Measurements from ENCODE around the gene LIMS1.

DNA sequence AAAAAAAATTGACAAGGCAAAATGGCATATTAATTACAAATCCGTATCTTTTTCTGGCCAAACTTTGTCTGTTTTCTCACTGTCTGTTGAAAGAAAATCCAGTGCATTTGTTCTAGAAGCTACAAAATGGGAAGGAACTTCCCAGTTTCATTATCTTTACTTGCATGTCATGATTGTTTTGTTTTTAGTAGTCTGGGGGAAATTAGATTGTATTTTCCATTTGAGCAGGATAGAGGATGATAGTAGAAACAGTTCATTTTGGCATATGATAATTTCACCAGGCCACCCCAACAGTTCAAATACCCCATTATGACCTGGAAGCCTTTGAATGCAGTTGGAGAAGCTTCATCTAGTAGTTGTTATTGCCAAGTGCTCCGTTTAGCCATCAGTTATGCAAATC is 107.5 kb downstream of the LIMS1 start:
- TF ChIP-seq, protein P1, sequence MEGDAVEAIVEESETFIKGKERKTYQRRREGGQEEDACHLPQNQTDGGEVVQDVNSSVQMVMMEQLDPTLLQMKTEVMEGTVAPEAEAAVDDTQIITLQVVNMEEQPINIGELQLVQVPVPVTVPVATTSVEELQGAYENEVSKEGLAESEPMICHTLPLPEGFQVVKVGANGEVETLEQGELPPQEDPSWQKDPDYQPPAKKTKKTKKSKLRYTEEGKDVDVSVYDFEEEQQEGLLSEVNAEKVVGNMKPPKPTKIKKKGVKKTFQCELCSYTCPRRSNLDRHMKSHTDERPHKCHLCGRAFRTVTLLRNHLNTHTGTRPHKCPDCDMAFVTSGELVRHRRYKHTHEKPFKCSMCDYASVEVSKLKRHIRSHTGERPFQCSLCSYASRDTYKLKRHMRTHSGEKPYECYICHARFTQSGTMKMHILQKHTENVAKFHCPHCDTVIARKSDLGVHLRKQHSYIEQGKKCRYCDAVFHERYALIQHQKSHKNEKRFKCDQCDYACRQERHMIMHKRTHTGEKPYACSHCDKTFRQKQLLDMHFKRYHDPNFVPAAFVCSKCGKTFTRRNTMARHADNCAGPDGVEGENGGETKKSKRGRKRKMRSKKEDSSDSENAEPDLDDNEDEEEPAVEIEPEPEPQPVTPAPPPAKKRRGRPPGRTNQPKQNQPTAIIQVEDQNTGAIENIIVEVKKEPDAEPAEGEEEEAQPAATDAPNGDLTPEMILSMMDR (tag by site-specific recombination; IDR thresholded peaks at IDR 0.05): no peak
- TF ChIP-seq ZNF274 (IDR thresholded peaks at IDR 0.05; ENCODE audit: low read length) (no peak), ZNF274 (tag by site-specific recombination; IDR thresholded peaks at IDR 0.05; ENCODE audit: borderline replicate concordance) (no peak), KLF7 (tag by site-specific recombination; IDR thresholded peaks at IDR 0.05; ENCODE audit: borderline replicate concordance) (no peak), BCL11A (tag by site-specific recombination; IDR thresholded peaks at IDR 0.05; ENCODE audit: low read depth) (no peak), ZFHX2 (tag by site-specific recombination; conservative IDR thresholded peaks at IDR 0.05) (no peak)
- TF ChIP-seq, protein P2, sequence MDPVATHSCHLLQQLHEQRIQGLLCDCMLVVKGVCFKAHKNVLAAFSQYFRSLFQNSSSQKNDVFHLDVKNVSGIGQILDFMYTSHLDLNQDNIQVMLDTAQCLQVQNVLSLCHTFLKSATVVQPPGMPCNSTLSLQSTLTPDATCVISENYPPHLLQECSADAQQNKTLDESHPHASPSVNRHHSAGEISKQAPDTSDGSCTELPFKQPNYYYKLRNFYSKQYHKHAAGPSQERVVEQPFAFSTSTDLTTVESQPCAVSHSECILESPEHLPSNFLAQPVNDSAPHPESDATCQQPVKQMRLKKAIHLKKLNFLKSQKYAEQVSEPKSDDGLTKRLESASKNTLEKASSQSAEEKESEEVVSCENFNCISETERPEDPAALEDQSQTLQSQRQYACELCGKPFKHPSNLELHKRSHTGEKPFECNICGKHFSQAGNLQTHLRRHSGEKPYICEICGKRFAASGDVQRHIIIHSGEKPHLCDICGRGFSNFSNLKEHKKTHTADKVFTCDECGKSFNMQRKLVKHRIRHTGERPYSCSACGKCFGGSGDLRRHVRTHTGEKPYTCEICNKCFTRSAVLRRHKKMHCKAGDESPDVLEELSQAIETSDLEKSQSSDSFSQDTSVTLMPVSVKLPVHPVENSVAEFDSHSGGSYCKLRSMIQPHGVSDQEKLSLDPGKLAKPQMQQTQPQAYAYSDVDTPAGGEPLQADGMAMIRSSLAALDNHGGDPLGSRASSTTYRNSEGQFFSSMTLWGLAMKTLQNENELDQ (tag by site-specific recombination; IDR thresholded peaks at IDR 0.05; ENCODE audit: low read depth): no peak
- TF ChIP-seq, protein P3, sequence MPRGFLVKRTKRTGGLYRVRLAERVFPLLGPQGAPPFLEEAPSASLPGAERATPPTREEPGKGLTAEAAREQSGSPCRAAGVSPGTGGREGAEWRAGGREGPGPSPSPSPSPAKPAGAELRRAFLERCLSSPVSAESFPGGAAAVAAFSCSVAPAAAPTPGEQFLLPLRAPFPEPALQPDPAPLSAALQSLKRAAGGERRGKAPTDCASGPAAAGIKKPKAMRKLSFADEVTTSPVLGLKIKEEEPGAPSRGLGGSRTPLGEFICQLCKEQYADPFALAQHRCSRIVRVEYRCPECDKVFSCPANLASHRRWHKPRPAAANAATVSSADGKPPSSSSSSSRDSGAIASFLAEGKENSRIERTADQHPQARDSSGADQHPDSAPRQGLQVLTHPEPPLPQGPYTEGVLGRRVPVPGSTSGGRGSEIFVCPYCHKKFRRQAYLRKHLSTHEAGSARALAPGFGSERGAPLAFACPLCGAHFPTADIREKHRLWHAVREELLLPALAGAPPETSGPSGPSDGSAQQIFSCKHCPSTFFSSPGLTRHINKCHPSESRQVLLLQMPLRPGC (tag by site-specific recombination; IDR thresholded peaks at IDR 0.05): no peak
- TF ChIP-seq, protein P4, sequence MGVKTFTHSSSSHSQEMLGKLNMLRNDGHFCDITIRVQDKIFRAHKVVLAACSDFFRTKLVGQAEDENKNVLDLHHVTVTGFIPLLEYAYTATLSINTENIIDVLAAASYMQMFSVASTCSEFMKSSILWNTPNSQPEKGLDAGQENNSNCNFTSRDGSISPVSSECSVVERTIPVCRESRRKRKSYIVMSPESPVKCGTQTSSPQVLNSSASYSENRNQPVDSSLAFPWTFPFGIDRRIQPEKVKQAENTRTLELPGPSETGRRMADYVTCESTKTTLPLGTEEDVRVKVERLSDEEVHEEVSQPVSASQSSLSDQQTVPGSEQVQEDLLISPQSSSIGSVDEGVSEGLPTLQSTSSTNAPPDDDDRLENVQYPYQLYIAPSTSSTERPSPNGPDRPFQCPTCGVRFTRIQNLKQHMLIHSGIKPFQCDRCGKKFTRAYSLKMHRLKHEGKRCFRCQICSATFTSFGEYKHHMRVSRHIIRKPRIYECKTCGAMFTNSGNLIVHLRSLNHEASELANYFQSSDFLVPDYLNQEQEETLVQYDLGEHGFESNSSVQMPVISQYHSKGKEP (tag by site-specific recombination; IDR thresholded peaks at IDR 0.05): no peak
